ENCODE measurements around the gene GRM7. TPM values are rescaled to one million over a fixed set of nuclear protein-coding genes. Genes with fewer than 3 reads are reported as not detected.

The GRM7 gene
- total and polyA plus RNA-seq, 5 donors from 2014 or later, result not detected

- no peak for ATAC-seq (ENCODE audit: low read depth in 2 of 2)
- Histone ChIP-seq H3K4me3 (ENCODE audit: low read depth, low read length) (no peak overlapping the region), H3K27me3 (ENCODE audit: control insufficient read depth, insufficient read depth, low read length) (no peaks in the 10 kb centered on the region), H3K9me3 (ENCODE audit: control insufficient read depth in 2 of 2, low read length in 2 of 2) (no peaks in the 10 kb centered on the region), H3K4me1 (ENCODE audit: control insufficient read depth, insufficient read depth, low read length, poor library complexity, severe bottlenecking) (no peaks in the 10 kb centered on the region), H3K27ac (ENCODE audit: insufficient read depth, low read length, poor library complexity, severe bottlenecking) (no peak overlapping the region), H3K36me3 (ENCODE audit: control insufficient read depth, insufficient read depth, low read length) (no peaks in the 10 kb centered on the region)
- Mint-ChIP-seq H3K9me3 (peaks cover 0 to 2% (median 0%) of the 10 kb centered on the region in 7 donors), H3K36me3 (no peaks in the 10 kb centered on the region), H3K4me1 (no peaks in the 10 kb centered on the region), H3K4me3 (no peak overlapping the region), H3K27me3 (no peaks in the 10 kb centered on the region), H3K27ac (no peak overlapping the region)
- no peak for DNase-seq
Observed at GRCh38 chr3:7749931-7750695, 889.2 kb downstream of the GRM7 start.

- peaks cover 0 to 6% (median 2%) of the 10 kb centered on the region in 7 donors for H3K9me3 Mint-ChIP-seq
- no peaks in the 10 kb centered on the region for H3K36me3 Mint-ChIP-seq
- H3K27ac Mint-ChIP-seq, result no peak overlapping the region
- Histone ChIP-seq H3K27me3 (ENCODE audit: control insufficient read depth, insufficient read depth, low read length) (no peaks in the 10 kb centered on the region), H3K4me1 (ENCODE audit: control insufficient read depth, insufficient read depth, low read length, poor library complexity, severe bottlenecking) (no peaks in the 10 kb centered on the region), H3K36me3 (ENCODE audit: control insufficient read depth, insufficient read depth, low read length) (no peaks in the 10 kb centered on the region), H3K9me3 (ENCODE audit: control insufficient read depth in 2 of 2, low read length in 2 of 2) (no peaks in the 10 kb centered on the region), H3K4me3 (ENCODE audit: low read depth, low read length) (no peak overlapping the region), H3K27ac (ENCODE audit: insufficient read depth, low read length, poor library complexity, severe bottlenecking) (no peak overlapping the region)
- no peaks in the 10 kb centered on the region for H3K4me1 Mint-ChIP-seq
- no peaks in the 10 kb centered on the region for H3K27me3 Mint-ChIP-seq
- DNase-seq (no peak), ATAC-seq (ENCODE audit: low read depth in 2 of 2) (no peak)
- H3K4me3 Mint-ChIP-seq, result no peak overlapping the region
Observed at GRCh38 chr3:7752005-7752404, 891.1 kb downstream of the GRM7 start.

GRCh38 chr3:7754653-7755441 lies 893.9 kb downstream of the GRM7 start:
- Histone ChIP-seq H3K36me3 (ENCODE audit: control insufficient read depth, insufficient read depth, low read length) (no peaks in the 10 kb centered on the region), H3K4me1 (ENCODE audit: control insufficient read depth, insufficient read depth, low read length, poor library complexity, severe bottlenecking) (no peaks in the 10 kb centered on the region), H3K9me3 (ENCODE audit: control insufficient read depth in 2 of 2, low read length in 2 of 2) (no peaks in the 10 kb centered on the region), H3K4me3 (ENCODE audit: low read depth, low read length) (no peak overlapping the region), H3K27ac (ENCODE audit: insufficient read depth, low read length, poor library complexity, severe bottlenecking) (no peak overlapping the region), H3K27me3 (ENCODE audit: control insufficient read depth, insufficient read depth, low read length) (no peaks in the 10 kb centered on the region)
- no peak for ATAC-seq (ENCODE audit: low read depth in 2 of 2)
- DNase-seq, result no peak
- H3K27me3 Mint-ChIP-seq, result no peaks in the 10 kb centered on the region
- H3K27ac Mint-ChIP-seq, result no peak overlapping the region
- H3K36me3 Mint-ChIP-seq, result no peaks in the 10 kb centered on the region
- no peak overlapping the region for H3K4me3 Mint-ChIP-seq
- no peaks in the 10 kb centered on the region for H3K4me1 Mint-ChIP-seq
- H3K9me3 Mint-ChIP-seq, result peaks cover 0 to 6% (median 2%) of the 10 kb centered on the region in 7 donors

GRCh38 chr3:7759630-7760029 lies 898.7 kb downstream of the GRM7 start:
- Mint-ChIP-seq H3K4me3 (no peak overlapping the region), H3K27me3 (no peaks in the 10 kb centered on the region), H3K36me3 (no peaks in the 10 kb centered on the region), H3K27ac (no peak overlapping the region), H3K4me1 (no peaks in the 10 kb centered on the region), H3K9me3 (peaks cover 0 to 11% (median 4%) of the 10 kb centered on the region in 7 donors)
- Histone ChIP-seq H3K27ac (ENCODE audit: insufficient read depth, low read length, poor library complexity, severe bottlenecking) (no peak overlapping the region), H3K36me3 (ENCODE audit: control insufficient read depth, insufficient read depth, low read length) (no peaks in the 10 kb centered on the region), H3K4me1 (ENCODE audit: control insufficient read depth, insufficient read depth, low read length, poor library complexity, severe bottlenecking) (no peaks in the 10 kb centered on the region), H3K9me3 (ENCODE audit: control insufficient read depth in 2 of 2, low read length in 2 of 2) (no peaks in the 10 kb centered on the region), H3K27me3 (ENCODE audit: control insufficient read depth, insufficient read depth, low read length) (no peaks in the 10 kb centered on the region), H3K4me3 (ENCODE audit: low read depth, low read length) (no peak overlapping the region)
- ATAC-seq (ENCODE audit: low read depth in 2 of 2) (no peak), DNase-seq (no peak)

- ATAC-seq (ENCODE audit: low read depth in 2 of 2), result no peak
- no peak overlapping the region for H3K27ac ChIP-seq (ENCODE audit: insufficient read depth, low read length, poor library complexity, severe bottlenecking)
- H3K4me3 Mint-ChIP-seq, result no peak overlapping the region
- H3K4me1 Mint-ChIP-seq, result no peaks in the 10 kb centered on the region
- no peak overlapping the region for H3K4me3 ChIP-seq (ENCODE audit: low read depth, low read length)
- peaks cover 0 to 11% (median 4%) of the 10 kb centered on the region in 7 donors for H3K9me3 Mint-ChIP-seq
- H3K4me1 ChIP-seq (ENCODE audit: control insufficient read depth, insufficient read depth, low read length, poor library complexity, severe bottlenecking), result no peaks in the 10 kb centered on the region
- no peaks in the 10 kb centered on the region for H3K9me3 ChIP-seq (ENCODE audit: control insufficient read depth in 2 of 2, low read length in 2 of 2)
- H3K36me3 ChIP-seq (ENCODE audit: control insufficient read depth, insufficient read depth, low read length), result no peaks in the 10 kb centered on the region
- no peaks in the 10 kb centered on the region for H3K27me3 ChIP-seq (ENCODE audit: control insufficient read depth, insufficient read depth, low read length)
- no peaks in the 10 kb centered on the region for H3K36me3 Mint-ChIP-seq
- no peak overlapping the region for H3K27ac Mint-ChIP-seq
- H3K27me3 Mint-ChIP-seq, result no peaks in the 10 kb centered on the region
- DNase-seq, result no peak
Observed at GRCh38 chr3:7760718-7761117, 899.8 kb downstream of the GRM7 start.

- Mint-ChIP-seq H3K4me1 (no peaks in the 10 kb centered on the region), H3K27ac (no peak overlapping the region), H3K36me3 (no peaks in the 10 kb centered on the region), H3K4me3 (no peak overlapping the region), H3K9me3 (peaks cover 0 to 5% (median 3%) of the 10 kb centered on the region in 7 donors), H3K27me3 (no peaks in the 10 kb centered on the region)
- ATAC-seq (ENCODE audit: low read depth in 2 of 2), result no peak
- H3K27me3 ChIP-seq (ENCODE audit: control insufficient read depth, insufficient read depth, low read length), result no peaks in the 10 kb centered on the region
- no peaks in the 10 kb centered on the region for H3K36me3 ChIP-seq (ENCODE audit: control insufficient read depth, insufficient read depth, low read length)
- H3K9me3 ChIP-seq (ENCODE audit: control insufficient read depth in 2 of 2, low read length in 2 of 2), result peaks cover 0 to 3% of the 10 kb centered on the region in 2 experiments
- H3K4me3 ChIP-seq (ENCODE audit: low read depth, low read length), result no peak overlapping the region
- H3K4me1 ChIP-seq (ENCODE audit: control insufficient read depth, insufficient read depth, low read length, poor library complexity, severe bottlenecking), result no peaks in the 10 kb centered on the region
- H3K27ac ChIP-seq (ENCODE audit: insufficient read depth, low read length, poor library complexity, severe bottlenecking), result no peak overlapping the region
- no peak for DNase-seq
Observed at GRCh38 chr3:7764115-7764514, 903.2 kb downstream of the GRM7 start.

- Histone ChIP-seq H3K4me1 (ENCODE audit: control insufficient read depth, insufficient read depth, low read length, poor library complexity, severe bottlenecking) (no peaks in the 10 kb centered on the region), H3K27ac (ENCODE audit: insufficient read depth, low read length, poor library complexity, severe bottlenecking) (no peak overlapping the region), H3K27me3 (ENCODE audit: control insufficient read depth, insufficient read depth, low read length) (no peaks in the 10 kb centered on the region), H3K36me3 (ENCODE audit: control insufficient read depth, insufficient read depth, low read length) (no peaks in the 10 kb centered on the region), H3K9me3 (ENCODE audit: control insufficient read depth in 2 of 2, low read length in 2 of 2) (peaks cover 0 to 3% of the 10 kb centered on the region in 2 experiments), H3K4me3 (ENCODE audit: low read depth, low read length) (no peak overlapping the region)
- Mint-ChIP-seq H3K4me1 (no peaks in the 10 kb centered on the region), H3K27ac (no peak overlapping the region), H3K9me3 (peaks cover 0 to 4% (median 3%) of the 10 kb centered on the region in 7 donors), H3K36me3 (no peaks in the 10 kb centered on the region), H3K27me3 (no peaks in the 10 kb centered on the region), H3K4me3 (no peak overlapping the region)
- ATAC-seq (ENCODE audit: low read depth in 2 of 2) (no peak), DNase-seq (no peak)
Observed at GRCh38 chr3:7766530-7766929, 905.6 kb downstream of the GRM7 start.

All from CD4-positive, CD25-positive, alpha-beta regulatory T cell (primary cell).